ENCODE data around the gene MYO5B.

GRCh38 chr18:50072146-50072545 lies 122.8 kb downstream of the MYO5B start:
- TF ChIP-seq, protein P1, sequence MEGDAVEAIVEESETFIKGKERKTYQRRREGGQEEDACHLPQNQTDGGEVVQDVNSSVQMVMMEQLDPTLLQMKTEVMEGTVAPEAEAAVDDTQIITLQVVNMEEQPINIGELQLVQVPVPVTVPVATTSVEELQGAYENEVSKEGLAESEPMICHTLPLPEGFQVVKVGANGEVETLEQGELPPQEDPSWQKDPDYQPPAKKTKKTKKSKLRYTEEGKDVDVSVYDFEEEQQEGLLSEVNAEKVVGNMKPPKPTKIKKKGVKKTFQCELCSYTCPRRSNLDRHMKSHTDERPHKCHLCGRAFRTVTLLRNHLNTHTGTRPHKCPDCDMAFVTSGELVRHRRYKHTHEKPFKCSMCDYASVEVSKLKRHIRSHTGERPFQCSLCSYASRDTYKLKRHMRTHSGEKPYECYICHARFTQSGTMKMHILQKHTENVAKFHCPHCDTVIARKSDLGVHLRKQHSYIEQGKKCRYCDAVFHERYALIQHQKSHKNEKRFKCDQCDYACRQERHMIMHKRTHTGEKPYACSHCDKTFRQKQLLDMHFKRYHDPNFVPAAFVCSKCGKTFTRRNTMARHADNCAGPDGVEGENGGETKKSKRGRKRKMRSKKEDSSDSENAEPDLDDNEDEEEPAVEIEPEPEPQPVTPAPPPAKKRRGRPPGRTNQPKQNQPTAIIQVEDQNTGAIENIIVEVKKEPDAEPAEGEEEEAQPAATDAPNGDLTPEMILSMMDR (IDR thresholded peaks at IDR 0.05), result no peak
- TF ChIP-seq POLR2A (IDR thresholded peaks at IDR 0.05), result no peak

All from thyroid gland (tissue), 4 donors.